Transverse colon (tissue), 3 donors: ENCODE results near the gene TRIM8.

Experiments
- CTCF ChIP-seq, 5 experiments: fragments of 200-600 bp in 3 of 5; fragments of 450-650 bp in 2 of 5; sonication (generic) in 3 of 5; IDR thresholded peaks; 1 replicate in 2 of 5; 2 replicates in 3 of 5; pipeline ENCODE4 v1.5.1; 2016 to 2017; ENCODE audit warnings: antibody characterized with exemption in 5 of 5, inconsistent platforms in 3 of 5, mild to moderate bottlenecking in 2 of 5, moderate library complexity in 1 of 5
- EP300 ChIP-seq: sonication (generic); formaldehyde crosslinking; IDR thresholded peaks from one replicate; pipeline ENCODE4 v1.6.1; 2017; ENCODE audit warnings: antibody characterized with exemption, low read depth

DNA sequence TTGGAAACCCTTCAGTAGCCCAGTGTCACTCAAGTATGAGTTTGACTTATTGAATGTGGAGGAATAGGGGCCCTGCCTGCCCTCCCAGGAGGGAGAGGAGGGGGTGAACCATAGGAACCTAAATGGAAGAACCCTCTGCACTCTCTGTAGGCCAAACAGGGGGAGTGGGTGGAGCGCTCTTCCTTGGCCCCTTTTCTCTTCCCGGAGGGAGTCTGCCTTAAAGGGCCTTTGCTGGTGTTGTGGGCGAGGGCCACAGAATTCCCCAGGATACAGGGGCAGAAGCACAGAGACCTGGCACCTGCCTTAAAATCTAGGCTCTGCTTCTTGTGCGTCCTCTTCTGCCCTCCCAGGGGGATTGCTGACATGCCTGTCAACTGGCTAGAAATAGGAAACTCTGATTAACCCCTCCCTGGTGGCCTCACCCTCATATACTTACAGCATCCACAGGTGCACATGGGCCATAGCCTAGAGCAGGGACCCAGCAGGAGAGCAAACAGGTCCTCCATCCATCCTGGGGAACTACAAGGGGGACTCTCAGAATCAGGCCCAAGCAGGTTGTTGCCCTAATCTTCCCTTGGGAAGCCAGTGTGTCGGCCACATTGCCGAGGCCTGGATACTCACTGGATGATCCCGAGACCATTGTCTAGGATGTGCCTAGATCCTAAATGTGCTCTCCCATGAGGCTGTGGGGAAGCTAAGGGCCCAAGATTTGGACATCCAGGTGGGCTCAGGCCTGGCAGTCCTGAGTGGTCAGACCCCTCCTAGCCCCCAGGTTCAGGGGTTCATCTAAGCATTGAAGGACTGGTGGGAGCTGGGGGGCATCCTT lies 3.4 kb downstream of the TRIM8 start:
- no peak for TF ChIP-seq CTCF (IDR thresholded peaks at IDR 0.05)
- no peak for TF ChIP-seq EP300
